HepG2 (cell line): ENCODE results near the gene PPRC1. TPM values are rescaled to one million over a fixed set of nuclear protein-coding genes. Genes with fewer than 3 reads are reported as not detected.

ENCODE experiments used
- AGO1 ChIP-seq: fragments of 200-400 bp; formaldehyde crosslinking; IDR thresholded peaks from 2 replicates; pipeline ENCODE4 v1.6.1; 2017; ENCODE audit warnings: mild to moderate bottlenecking, low read depth, low read length, moderate library complexity; ENCODE audit not compliant: poor library complexity, severe bottlenecking
- ATAD3A ChIP-seq: sonication (generic); formaldehyde crosslinking; IDR thresholded peaks from 2 replicates; pipeline ENCODE4 v1.4.0; 2020; ENCODE audit warnings: missing genetic modification reagents
- BCLAF1 ChIP-seq: fragments of 450-650 bp; IDR thresholded peaks from 2 replicates; pipeline ENCODE4 v1.6.1; 2017; ENCODE audit warnings: mild to moderate bottlenecking
- CREB3 ChIP-seq: sonication (generic); formaldehyde crosslinking; IDR thresholded peaks from 2 replicates; pipeline ENCODE4 v1.5.0; 2020; ENCODE audit warnings: missing genetic modification reagents
- E2F1 ChIP-seq: sonication (generic); formaldehyde crosslinking; IDR thresholded peaks from 2 replicates; pipeline ENCODE4 v1.5.0; 2020; ENCODE audit warnings: missing genetic modification reagents
- ELF4 ChIP-seq: sonication (generic); formaldehyde crosslinking; IDR thresholded peaks from 2 replicates; pipeline ENCODE4 v1.5.0; 2020; ENCODE audit warnings: missing genetic modification reagents, mild to moderate bottlenecking, moderate library complexity, borderline replicate concordance
- HOXA3 ChIP-seq: sonication (generic); formaldehyde crosslinking; IDR thresholded peaks from 2 replicates; pipeline ENCODE4 v1.5.0; 2020; ENCODE audit warnings: missing genetic modification reagents
- MTA1 ChIP-seq: sonication (generic); formaldehyde crosslinking; IDR thresholded peaks from 2 replicates; pipeline ENCODE4 v1.4.0; 2020; ENCODE audit warnings: missing genetic modification reagents, mild to moderate bottlenecking, borderline replicate concordance
- PHB2 ChIP-seq: fragments of 450-650 bp; IDR thresholded peaks from 2 replicates; pipeline ENCODE4 v1.6.1; 2018; ENCODE audit not compliant: partially characterized antibody
- PHF21A ChIP-seq: sonication (generic); formaldehyde crosslinking; IDR thresholded peaks from 2 replicates; pipeline ENCODE4 v1.5.0; 2020; ENCODE audit warnings: mild to moderate bottlenecking, missing genetic modification reagents
- PTBP1 ChIP-seq: fragments of 200-400 bp; formaldehyde crosslinking; IDR thresholded peaks from 2 replicates; pipeline ENCODE4 v1.6.1; 2018; ENCODE audit warnings: low read length, low read depth; ENCODE audit not compliant: poor library complexity, severe bottlenecking
- RCOR2 ChIP-seq: IDR thresholded peaks from 2 replicates; pipeline ENCODE4 v1.6.1; 2016; ENCODE audit warnings: missing biosample characterization, missing genetic modification reagents
- YY1 ChIP-seq: IDR thresholded peaks from 2 replicates; pipeline ENCODE4 v1.6.1; 2011; ENCODE audit warnings: low read length, low read depth, moderate library complexity, mild to moderate bottlenecking; ENCODE audit not compliant: insufficient read depth, insufficient replicate concordance
- ZFP90 ChIP-seq: sonication (generic); formaldehyde crosslinking; IDR thresholded peaks from 2 replicates; pipeline ENCODE4 v1.8.0; 2022; ENCODE audit warnings: missing genetic modification reagents, mild to moderate bottlenecking, inconsistent platforms, borderline replicate concordance
- ZNF260 ChIP-seq: sonication (generic); formaldehyde crosslinking; IDR thresholded peaks from 2 replicates; pipeline ENCODE4 v1.4.0; 2020; ENCODE audit warnings: missing genetic modification reagents, low read depth, mild to moderate bottlenecking, borderline replicate concordance
- ZNF383 ChIP-seq: sonication (generic); formaldehyde crosslinking; IDR thresholded peaks from 2 replicates; pipeline ENCODE4 v1.4.0; 2020; ENCODE audit warnings: missing genetic modification reagents, mild to moderate bottlenecking, borderline replicate concordance
- ZNF563 ChIP-seq: sonication (generic); formaldehyde crosslinking; IDR thresholded peaks from 2 replicates; pipeline ENCODE4 v1.8.0; 2022; ENCODE audit warnings: mild to moderate bottlenecking, moderate library complexity, missing genetic modification reagents
- ZNF605 ChIP-seq: sonication (generic); formaldehyde crosslinking; IDR thresholded peaks from 2 replicates; pipeline ENCODE4 v1.8.0; 2022; ENCODE audit warnings: mild to moderate bottlenecking, missing genetic modification reagents
- ZNF746 ChIP-seq: sonication (generic); formaldehyde crosslinking; IDR thresholded peaks from 2 replicates; pipeline ENCODE4 v1.8.0; 2022; ENCODE audit warnings: mild to moderate bottlenecking, missing genetic modification reagents
- ZSCAN20 ChIP-seq: sonication (generic); formaldehyde crosslinking; IDR thresholded peaks from 2 replicates; pipeline ENCODE4 v1.4.0; 2020; ENCODE audit warnings: missing genetic modification reagents, mild to moderate bottlenecking, borderline replicate concordance
- ZSCAN22 ChIP-seq: sonication (generic); formaldehyde crosslinking; IDR thresholded peaks from 2 replicates; pipeline ENCODE4 v1.4.0; 2020; ENCODE audit warnings: mild to moderate bottlenecking, missing genetic modification reagents
- polyA plus RNA-seq, 8 experiments: library from polyadenylated mRNA; depleted of rRNA in 3 of 8; stranded (reverse) in 7 of 8; unstranded in 1 of 8; fragments of >200 nt; fragmentation: Illumina TruSeq in 4 of 8; extraction: Trizol in 4 of 8; gene quantifications; 2 replicates each; pipeline versions ENCODE4 v1.2.1 to v1.2.3, GENCODE V29; 2011 to 2016; ENCODE audit warnings: low read depth in 4 of 8, missing spikeins in 1 of 8, mixed read lengths in 1 of 8; ENCODE audit not compliant: insufficient read depth in 1 of 8
- total RNA-seq, 5 experiments: library from RNA; depleted of rRNA; stranded (reverse); fragments of >200 nt; fragmentation: Illumina TruSeq; extraction: Trizol; gene quantifications; 2 replicates each; pipeline ENCODE4 v1.2.3, GENCODE V29; 2016; ENCODE audit warnings: low read depth in 1 of 5
- TF ChIP-seq, protein P1 (sequence below): sonication (generic); formaldehyde crosslinking; IDR thresholded peaks from 2 replicates; pipeline ENCODE4 v1.4.0; 2020; ENCODE audit warnings: mild to moderate bottlenecking, missing genetic modification reagents

Gene PPRC1
- total and polyA plus RNA-seq, 2 of the 13 experiments (the other 11 are each of a cell fraction or from before 2014, with no cell fraction given) = 18.7 to 24.2 TPM

DNA sequence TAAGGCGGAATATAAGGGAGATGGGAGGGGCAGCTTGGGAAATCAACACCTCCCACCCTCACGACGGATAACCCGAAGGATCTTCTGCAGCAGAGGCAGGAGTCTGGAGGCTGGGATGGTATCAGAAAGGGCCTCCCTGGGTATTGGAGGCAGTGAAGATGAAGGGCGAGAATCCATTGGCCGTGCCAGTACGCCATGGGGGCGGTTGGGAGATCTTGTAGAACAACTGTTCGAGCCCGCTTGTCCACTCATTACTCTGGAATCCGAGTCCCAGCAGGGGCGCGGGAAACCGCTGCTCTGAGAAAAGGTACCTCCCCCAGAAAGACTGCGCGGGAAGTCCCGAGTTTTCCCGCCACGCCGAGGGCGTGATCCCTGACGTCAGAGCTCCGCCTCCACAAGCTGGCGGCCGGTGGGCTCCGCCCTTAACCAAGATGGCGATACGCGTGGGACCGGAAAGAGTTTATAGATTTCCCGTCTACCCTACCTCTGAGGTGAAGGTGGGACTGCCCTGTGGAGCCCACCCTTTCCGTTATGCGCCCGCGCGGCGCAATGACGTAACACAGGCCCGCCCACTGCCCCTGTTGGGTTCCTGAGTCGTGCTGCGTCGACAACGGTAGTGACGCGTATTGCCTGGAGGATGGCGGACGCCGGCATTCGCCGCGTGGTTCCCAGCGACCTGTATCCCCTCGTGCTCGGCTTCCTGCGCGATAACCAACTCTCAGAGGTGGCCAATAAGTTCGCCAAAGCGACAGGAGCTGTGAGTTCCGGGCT lies 19.1 kb downstream of the PPRC1 start, which contains the start of gene NOLC1 (continued):
- TF ChIP-seq HOXA3 (peak; percentile 100), BCLAF1 (no peak), ZNF746 (peak; percentile 39; the same call in 1 of the 2 replicates), E2F1 (CRISPR knock-in tag) (peak; percentile 100), AGO1 (peak; percentile 88), CREB3 (no peak), PHB2 (no peak), YY1 (peak; percentile 96), ATAD3A (CRISPR knock-in tag) (no peak), MTA1 (CRISPR knock-in tag) (no peak), ZNF260 (CRISPR knock-in tag) (no peak), PHF21A (CRISPR knock-in tag) (no peak), ZSCAN22 (CRISPR knock-in tag) (no peak), ZFP90 (peak; percentile 88), PTBP1 (no peak), RCOR2 (CRISPR knock-in tag) (no peak), ELF4 (CRISPR knock-in tag) (peak; percentile 80; the same call in 1 of the 2 replicates), ZNF563 (CRISPR knock-in tag) (peak; percentile 73), ZNF383 (CRISPR knock-in tag) (no peak), ZNF605 (peak; percentile 95), ZSCAN20 (peak; percentile 58; the same call in 1 of the 2 replicates)
- TF ChIP-seq, protein P1, sequence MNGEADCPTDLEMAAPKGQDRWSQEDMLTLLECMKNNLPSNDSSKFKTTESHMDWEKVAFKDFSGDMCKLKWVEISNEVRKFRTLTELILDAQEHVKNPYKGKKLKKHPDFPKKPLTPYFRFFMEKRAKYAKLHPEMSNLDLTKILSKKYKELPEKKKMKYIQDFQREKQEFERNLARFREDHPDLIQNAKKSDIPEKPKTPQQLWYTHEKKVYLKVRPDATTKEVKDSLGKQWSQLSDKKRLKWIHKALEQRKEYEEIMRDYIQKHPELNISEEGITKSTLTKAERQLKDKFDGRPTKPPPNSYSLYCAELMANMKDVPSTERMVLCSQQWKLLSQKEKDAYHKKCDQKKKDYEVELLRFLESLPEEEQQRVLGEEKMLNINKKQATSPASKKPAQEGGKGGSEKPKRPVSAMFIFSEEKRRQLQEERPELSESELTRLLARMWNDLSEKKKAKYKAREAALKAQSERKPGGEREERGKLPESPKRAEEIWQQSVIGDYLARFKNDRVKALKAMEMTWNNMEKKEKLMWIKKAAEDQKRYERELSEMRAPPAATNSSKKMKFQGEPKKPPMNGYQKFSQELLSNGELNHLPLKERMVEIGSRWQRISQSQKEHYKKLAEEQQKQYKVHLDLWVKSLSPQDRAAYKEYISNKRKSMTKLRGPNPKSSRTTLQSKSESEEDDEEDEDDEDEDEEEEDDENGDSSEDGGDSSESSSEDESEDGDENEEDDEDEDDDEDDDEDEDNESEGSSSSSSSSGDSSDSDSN (CRISPR knock-in tag) = peak; percentile 70
